Stimulated activated naive CD8-positive, alpha-beta T cell treated with anti-CD3 and anti-CD28 coated beads, Interleukin-15, Interleukin-2, amounts not matched to agents 100 ng/mL and 50 ng/mL, for 24 hours (primary cell): ENCODE data around the gene EFNB2.

Experiments
- H3K27ac Mint-ChIP-seq: one replicate; pipeline ENCODE4 v1.8.0; 2021; ENCODE audit warnings: mild to moderate bottlenecking, mixed read lengths
- H3K27me3 Mint-ChIP-seq: one replicate; pipeline ENCODE4 v1.8.0; 2021; ENCODE audit warnings: mixed read lengths
- H3K36me3 Mint-ChIP-seq: one replicate; pipeline ENCODE4 v1.8.0; 2021; ENCODE audit warnings: low read depth, mixed read lengths
- H3K4me1 Mint-ChIP-seq: one replicate; pipeline ENCODE4 v1.8.0; 2021; ENCODE audit warnings: low read depth, mixed read lengths
- H3K4me3 Mint-ChIP-seq: one replicate; pipeline ENCODE4 v1.8.0; 2021; ENCODE audit warnings: mild to moderate bottlenecking, mixed read lengths
- H3K9me3 Mint-ChIP-seq: one replicate; pipeline ENCODE4 v1.8.0; 2021; ENCODE audit warnings: mixed read lengths

The EFNB2 gene

DNA sequence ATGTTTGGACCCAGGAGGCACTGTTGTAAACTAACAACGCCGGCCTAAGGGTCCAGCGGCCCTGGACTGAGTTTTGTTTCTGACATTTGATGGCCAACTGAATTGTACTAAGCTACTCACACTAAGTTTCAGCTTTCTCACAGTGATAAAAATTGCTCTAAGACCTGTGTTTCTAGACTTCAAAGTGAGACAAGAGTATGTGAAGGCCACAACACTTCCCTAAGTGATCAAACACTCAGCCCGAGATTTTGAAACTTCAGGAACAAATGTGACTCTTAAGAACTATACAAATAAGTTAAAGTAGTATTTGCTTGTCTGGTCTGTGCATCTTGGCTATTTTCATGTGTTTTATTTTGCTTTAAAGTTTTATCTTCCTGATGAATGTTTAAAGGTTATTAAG is 30.2 kb downstream of the EFNB2 start:
- no peaks in the 10 kb centered on the region for H3K36me3 Mint-ChIP-seq
- peaks cover 29% of the 10 kb centered on the region for H3K27me3 Mint-ChIP-seq
- no peak overlapping the region for H3K27ac Mint-ChIP-seq
- H3K4me1 Mint-ChIP-seq: peaks cover 3% of the 10 kb centered on the region
- H3K4me3 Mint-ChIP-seq: no peak overlapping the region
- no peaks in the 10 kb centered on the region for H3K9me3 Mint-ChIP-seq

DNA sequence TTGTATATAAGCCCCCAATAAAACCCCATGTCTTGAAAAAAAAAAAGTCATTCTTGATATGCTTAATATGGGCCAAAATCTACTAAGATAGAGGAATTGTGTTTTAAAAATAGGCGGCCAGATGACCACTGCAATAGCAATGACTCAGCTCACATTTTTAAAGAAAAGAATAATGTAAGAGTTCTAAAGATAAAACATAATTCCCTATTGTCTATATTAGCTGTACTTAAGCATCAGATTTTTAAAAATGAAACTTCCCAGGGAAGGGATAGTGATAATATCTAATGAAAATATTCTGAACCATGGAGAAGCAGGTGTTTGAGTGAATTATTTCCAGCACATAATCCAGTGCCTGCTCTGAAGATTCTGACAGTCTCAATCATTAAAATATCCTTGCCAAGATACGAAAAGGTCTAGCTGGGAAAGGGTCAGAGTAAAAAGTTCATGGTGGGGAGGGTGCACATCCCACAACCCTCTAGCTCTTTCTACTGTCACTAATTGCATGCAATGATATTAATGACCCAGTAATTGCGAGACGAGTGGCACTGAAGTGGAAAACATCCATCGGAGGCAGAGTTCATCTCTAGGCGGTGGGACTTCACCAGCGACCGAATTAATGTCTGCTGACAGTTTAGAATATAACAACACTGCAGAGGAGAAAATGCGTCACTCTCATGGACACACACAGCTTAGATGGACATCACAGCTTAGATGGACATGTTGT is 31.6 kb downstream of the EFNB2 start:
- Mint-ChIP-seq H3K27ac (no peak overlapping the region), H3K27me3 (peaks cover 31% of the 10 kb centered on the region), H3K9me3 (no peaks in the 10 kb centered on the region), H3K36me3 (no peaks in the 10 kb centered on the region), H3K4me3 (no peak overlapping the region), H3K4me1 (peaks cover 3% of the 10 kb centered on the region)

DNA sequence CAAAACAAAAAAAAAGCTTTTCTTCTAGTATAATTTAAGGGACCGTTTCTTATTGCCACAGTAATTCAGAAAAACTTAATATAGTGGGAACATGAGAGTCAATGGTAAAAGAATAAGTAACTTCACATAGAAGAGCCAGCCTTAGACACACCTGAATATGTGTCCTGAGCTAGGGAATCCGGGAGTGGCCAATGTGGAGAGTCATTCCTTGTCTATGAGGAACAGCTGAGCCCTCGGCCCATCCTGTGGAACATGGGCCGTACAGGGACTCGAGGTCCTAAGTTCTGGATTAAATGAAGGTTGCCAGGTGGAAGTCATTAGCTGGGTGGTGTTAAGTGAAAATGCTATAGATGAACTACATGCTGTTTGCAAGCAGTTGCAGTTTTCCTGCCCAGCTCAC is 32.2 kb downstream of the EFNB2 start:
- no peaks in the 10 kb centered on the region for H3K36me3 Mint-ChIP-seq
- H3K4me3 Mint-ChIP-seq: no peak overlapping the region
- no peaks in the 10 kb centered on the region for H3K9me3 Mint-ChIP-seq
- H3K4me1 Mint-ChIP-seq: peaks cover 3% of the 10 kb centered on the region
- H3K27ac Mint-ChIP-seq: no peak overlapping the region
- H3K27me3 Mint-ChIP-seq: peaks cover 37% of the 10 kb centered on the region

DNA sequence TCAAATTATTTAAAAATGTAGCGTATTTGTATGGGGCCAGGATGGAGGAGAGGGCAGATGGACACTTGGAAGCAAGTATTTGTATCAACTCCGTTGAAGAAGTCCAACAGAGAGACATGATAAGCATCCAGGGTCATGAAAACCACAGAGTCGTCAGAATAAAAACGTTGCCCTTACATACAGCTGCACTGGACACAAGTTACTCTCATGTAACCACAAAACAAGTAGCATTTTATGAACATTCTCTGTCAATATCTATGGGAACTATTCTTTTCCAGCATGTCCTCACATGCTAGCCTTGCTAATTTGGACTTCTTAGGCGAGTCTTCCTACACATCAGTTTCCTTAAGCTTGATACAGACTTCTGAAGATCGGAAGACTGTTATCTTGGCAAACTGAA is 35.0 kb downstream of the EFNB2 start:
- H3K9me3 Mint-ChIP-seq: no peaks in the 10 kb centered on the region
- no peaks in the 10 kb centered on the region for H3K4me1 Mint-ChIP-seq
- H3K27me3 Mint-ChIP-seq: peaks cover 51% of the 10 kb centered on the region
- H3K4me3 Mint-ChIP-seq: no peak overlapping the region
- no peaks in the 10 kb centered on the region for H3K36me3 Mint-ChIP-seq
- H3K27ac Mint-ChIP-seq: no peak overlapping the region

DNA sequence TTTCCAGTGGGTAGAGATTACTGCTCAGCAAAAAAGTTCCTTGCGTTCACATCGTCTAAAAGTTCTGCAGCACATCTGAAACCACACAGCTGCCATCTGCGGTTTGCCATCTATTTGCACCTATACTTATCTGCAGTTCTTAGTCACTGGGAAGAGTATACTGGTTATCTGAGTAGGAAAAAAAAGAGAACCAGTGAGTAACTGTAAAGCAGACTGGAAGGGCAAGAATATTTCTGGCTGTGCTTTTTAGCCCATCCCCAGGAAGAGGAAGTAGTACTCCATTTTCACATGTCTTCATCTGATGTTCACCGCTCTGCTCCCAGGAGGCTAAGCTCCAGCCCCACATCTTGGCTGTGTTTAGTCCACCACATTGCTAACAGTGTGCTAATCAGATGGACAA is 35.6 kb downstream of the EFNB2 start:
- Mint-ChIP-seq H3K27ac (no peak overlapping the region), H3K36me3 (no peaks in the 10 kb centered on the region), H3K4me3 (no peak overlapping the region), H3K9me3 (no peaks in the 10 kb centered on the region), H3K4me1 (no peaks in the 10 kb centered on the region), H3K27me3 (peaks cover 52% of the 10 kb centered on the region)

DNA sequence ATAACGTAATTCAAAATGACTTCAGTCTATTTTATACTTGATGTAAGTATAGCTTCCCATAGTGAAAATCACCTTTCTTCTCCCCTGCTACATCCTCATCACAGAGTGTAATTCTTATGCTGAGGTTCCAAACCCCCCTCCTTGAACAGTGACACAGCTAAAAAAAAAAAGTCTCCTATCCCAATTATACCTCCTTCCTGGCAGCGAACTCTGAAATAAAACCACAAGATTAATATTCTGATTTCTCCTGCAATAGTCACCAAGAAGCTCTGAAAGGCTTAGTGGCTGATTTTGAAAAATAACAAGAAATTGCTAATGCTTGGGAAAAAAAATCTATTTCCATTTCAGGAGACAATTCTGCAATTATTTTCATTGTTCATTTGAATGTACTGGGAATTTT is 36.3 kb downstream of the EFNB2 start:
- Mint-ChIP-seq H3K9me3 (no peaks in the 10 kb centered on the region), H3K27ac (no peak overlapping the region), H3K36me3 (no peaks in the 10 kb centered on the region), H3K4me3 (no peak overlapping the region), H3K27me3 (peaks cover 57% of the 10 kb centered on the region), H3K4me1 (no peaks in the 10 kb centered on the region)

DNA sequence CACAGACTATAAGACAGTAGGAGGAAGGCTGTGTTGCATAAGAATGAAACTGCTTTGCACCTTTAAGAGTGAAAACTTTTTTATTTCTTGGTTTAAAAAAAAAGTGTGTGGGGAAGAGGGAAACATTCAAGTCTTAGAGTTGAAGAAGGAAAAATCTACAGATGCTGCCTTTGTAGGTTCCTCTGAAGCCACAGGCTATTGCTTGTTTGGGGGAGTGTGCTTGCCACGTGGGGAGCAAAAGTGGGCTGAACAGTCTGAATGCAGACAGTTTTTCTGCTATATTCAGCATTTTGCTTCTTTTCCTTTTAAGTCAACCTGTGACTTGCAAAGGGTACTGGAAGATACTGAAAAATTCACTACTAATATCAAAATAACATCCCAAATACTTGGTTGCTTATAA is 36.9 kb downstream of the EFNB2 start:
- Mint-ChIP-seq H3K9me3 (no peaks in the 10 kb centered on the region), H3K4me3 (no peak overlapping the region), H3K36me3 (no peaks in the 10 kb centered on the region), H3K27me3 (peaks cover 62% of the 10 kb centered on the region), H3K27ac (no peak overlapping the region), H3K4me1 (peaks cover 4% of the 10 kb centered on the region)

DNA sequence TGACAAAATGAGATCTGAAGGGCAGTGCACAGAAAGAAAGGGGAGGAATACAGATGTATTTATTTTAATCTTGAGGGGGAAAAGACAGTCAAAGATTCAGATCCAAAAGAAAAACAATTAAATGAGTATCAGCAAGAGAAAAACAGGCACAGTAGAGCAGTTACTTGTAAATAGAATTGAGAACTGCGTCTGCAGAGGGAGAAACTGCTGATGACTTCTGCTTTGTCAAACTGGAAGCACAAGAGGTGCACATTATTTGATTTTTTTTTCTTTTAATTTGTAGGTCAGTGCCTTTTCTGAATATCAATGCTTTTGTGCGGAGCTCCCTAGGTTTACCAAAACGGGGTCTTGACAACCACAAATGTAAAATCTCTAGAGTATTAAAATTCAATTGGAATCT is 37.3 kb downstream of the EFNB2 start:
- Mint-ChIP-seq H3K27ac (no peak overlapping the region), H3K27me3 (peaks cover 67% of the 10 kb centered on the region), H3K9me3 (no peaks in the 10 kb centered on the region), H3K4me1 (peaks cover 8% of the 10 kb centered on the region), H3K4me3 (no peak overlapping the region), H3K36me3 (no peaks in the 10 kb centered on the region)

DNA sequence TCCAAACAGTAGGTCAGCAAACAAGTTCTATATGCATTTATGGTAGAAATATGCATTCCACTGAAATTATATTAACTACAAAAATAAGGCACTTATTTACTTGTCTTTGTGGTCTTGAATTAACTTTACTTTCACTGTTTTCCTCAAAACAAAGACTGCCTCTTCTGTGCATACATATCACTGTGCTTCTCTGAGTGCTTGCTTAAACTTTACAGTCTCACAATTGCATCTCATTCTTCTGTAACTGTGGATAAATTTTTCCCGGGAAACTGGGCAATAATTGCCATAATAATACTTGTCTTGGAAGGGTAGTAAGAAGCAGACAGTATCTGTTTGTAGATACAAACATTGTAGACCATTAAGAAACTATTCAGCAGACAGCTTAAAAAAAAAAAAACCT is 38.4 kb downstream of the EFNB2 start:
- no peaks in the 10 kb centered on the region for H3K9me3 Mint-ChIP-seq
- no peak overlapping the region for H3K27ac Mint-ChIP-seq
- no peaks in the 10 kb centered on the region for H3K36me3 Mint-ChIP-seq
- H3K27me3 Mint-ChIP-seq: peaks cover 65% of the 10 kb centered on the region
- no peak overlapping the region for H3K4me3 Mint-ChIP-seq
- peaks cover 9% of the 10 kb centered on the region for H3K4me1 Mint-ChIP-seq

DNA sequence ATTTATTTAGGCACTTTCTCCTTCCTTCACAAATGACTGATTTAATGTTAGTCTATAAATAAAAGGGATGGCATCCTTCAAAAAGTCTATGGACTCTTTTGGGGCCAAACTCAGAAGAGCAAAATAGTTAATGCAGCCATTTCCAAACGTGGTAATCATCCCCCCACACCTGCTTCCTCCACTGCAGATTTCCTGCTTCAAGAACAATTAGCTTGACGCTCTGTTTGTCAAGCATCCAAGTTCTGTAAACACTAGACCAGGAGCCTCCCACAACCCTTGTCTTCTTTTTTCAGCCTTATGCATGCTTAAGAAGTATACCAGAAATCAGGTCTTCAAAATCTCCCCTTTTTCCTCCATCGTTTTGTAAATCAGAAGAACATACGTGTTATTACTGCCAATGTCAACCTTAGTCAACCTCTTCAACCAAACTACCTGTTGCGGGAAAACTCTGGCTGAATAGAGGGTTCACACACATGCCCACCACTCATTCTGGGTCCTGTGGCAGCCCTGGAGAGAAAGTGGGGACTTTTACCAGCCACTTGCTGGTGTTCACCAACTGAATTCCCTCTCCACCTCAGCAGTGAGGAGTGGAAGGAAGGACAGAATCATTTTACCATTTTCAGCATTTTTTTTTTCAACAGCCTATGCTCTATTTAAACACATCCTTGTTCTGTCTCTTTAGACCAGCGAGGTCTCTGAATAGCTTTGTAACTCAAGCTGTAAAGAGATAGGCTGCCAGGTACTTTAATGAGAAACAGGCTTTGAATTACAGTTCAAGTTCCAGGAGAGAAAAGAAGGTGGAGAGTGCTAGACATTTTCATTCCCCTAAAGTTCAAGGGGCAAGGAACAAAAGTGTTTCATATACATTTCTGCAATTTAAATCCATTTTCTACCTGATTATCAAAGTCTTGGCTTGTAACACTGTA is 39.1 kb downstream of the EFNB2 start:
- H3K27me3 Mint-ChIP-seq: peaks cover 69% of the 10 kb centered on the region
- no peaks in the 10 kb centered on the region for H3K36me3 Mint-ChIP-seq
- H3K4me3 Mint-ChIP-seq: no peak overlapping the region
- H3K9me3 Mint-ChIP-seq: no peaks in the 10 kb centered on the region
- H3K27ac Mint-ChIP-seq: no peak overlapping the region
- peaks cover 12% of the 10 kb centered on the region for H3K4me1 Mint-ChIP-seq

DNA sequence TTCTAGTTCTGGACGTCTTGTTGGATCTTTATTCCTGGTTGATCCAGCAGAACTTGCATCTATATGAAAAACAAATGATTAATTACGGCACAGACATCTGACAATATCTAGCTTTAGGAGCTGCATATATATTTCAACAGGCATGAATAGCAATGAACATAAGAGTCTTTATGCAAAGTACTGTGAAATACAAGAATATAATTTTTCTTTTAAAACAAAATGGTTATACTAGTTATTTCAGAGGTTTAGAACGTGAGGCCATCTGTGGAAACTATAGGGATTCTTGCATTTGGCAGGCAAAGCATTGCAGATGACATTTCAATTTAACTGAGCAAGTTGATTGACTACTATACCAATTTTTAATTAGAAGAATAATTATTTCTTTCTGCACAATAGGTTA is 40.5 kb downstream of the EFNB2 start:
- H3K36me3 Mint-ChIP-seq: no peaks in the 10 kb centered on the region
- H3K9me3 Mint-ChIP-seq: no peaks in the 10 kb centered on the region
- H3K4me1 Mint-ChIP-seq: peaks cover 20% of the 10 kb centered on the region
- H3K27ac Mint-ChIP-seq: no peak overlapping the region
- no peak overlapping the region for H3K4me3 Mint-ChIP-seq
- H3K27me3 Mint-ChIP-seq: peaks cover 80% of the 10 kb centered on the region

DNA sequence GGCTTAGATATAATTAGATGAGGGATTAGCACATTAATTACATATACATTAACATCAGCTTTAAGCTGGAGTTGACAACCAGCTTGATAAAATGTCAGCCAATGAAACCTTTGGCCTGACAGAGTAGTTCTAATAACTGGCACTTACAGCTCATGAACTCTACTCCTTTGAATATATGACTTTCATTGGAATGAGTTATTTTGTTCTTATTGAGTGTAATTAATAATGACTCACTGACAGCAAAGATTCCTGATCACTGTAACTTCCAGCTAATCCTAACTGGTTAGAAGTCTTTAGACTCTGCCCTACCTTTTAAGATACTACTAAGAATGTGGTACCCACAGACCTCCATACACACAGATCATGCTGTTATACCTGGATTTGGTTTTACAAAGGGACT is 41.0 kb downstream of the EFNB2 start:
- Mint-ChIP-seq H3K4me3 (no peak overlapping the region), H3K4me1 (peaks cover 20% of the 10 kb centered on the region), H3K27me3 (peaks cover 83% of the 10 kb centered on the region), H3K9me3 (no peaks in the 10 kb centered on the region), H3K36me3 (no peaks in the 10 kb centered on the region), H3K27ac (no peak overlapping the region)

DNA sequence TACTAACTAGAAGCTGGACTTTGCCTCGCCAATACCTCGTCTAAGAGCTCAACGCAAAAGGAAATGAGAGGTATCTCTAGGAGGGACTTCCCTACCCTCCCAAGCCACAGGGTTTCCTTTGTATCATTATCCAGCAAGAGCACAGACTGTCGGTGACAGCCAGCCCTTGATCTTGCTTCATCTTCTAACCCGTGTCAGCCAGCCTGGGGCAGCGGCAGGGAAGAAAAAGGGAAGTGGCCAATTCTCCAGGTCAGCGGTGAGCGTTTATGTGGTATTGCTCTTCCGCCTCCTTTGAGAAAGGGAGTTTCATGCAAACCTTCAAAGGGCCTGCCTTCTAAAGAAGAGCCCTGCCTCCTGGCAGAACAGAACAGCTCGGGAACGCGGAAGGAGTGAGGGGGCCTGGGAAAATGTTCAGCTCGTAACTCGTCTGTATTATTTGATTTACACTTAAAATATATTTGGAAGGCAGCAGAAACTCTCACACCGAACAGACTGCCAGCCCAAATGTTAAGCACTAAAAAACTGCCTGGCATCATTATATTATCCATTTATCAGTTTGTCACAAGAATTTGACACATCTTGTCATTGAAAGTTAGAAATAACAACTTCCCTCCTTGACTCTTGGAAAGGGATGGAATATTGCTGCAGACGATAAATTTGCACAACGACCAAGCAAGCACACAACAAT is 41.8 kb downstream of the EFNB2 start:
- Mint-ChIP-seq H3K27ac (no peak overlapping the region), H3K27me3 (peaks cover 83% of the 10 kb centered on the region), H3K9me3 (no peaks in the 10 kb centered on the region), H3K36me3 (no peaks in the 10 kb centered on the region), H3K4me3 (no peak overlapping the region), H3K4me1 (peaks cover 20% of the 10 kb centered on the region)

DNA sequence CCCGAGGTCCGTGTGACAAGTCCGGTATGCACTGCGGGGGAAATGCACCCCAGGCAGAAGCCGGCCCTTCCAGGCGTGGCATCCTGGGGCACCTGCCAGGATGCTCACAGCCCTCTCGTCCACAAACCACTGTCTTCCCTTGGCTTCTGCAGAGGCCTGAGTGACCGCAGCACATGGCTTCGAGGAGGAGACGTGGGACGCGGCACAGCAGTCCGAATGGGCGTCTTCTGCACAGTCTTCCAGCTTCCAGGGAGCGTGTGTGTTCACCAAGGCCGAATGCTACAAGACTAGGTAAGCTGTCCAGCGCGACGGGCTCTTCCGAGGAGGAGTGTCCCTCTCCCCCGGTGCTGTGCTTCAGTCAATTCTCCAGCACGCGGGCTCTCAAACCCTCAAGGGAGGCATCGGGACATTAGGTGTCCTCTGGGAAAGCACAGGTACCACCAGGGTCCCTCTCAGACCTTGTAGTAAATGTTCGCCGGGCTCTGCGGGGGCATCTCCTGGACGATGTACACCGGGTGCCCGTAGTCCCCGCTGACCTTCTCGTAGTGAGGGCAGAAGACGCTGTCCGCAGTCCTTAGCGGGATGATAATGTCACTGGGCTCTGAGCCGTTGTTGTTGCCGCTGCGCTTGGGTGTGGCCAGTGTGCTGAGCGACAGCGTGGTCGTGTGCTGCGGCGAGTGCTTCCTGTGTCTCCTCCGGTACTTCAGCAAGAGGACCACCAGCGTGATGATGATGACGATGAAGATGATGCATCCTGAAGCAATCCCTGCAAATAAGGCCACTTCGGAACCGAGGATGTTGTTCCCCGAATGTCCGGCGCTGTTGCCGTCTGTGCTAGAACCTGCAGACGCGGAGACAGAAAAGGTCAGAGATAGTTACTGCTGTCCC is 42.6 kb downstream of the EFNB2 start:
- no peaks in the 10 kb centered on the region for H3K9me3 Mint-ChIP-seq
- peaks cover 83% of the 10 kb centered on the region for H3K27me3 Mint-ChIP-seq
- H3K4me3 Mint-ChIP-seq: no peak overlapping the region
- H3K36me3 Mint-ChIP-seq: no peaks in the 10 kb centered on the region
- H3K27ac Mint-ChIP-seq: no peak overlapping the region
- H3K4me1 Mint-ChIP-seq: peaks cover 20% of the 10 kb centered on the region
